Inferior parietal cortex (tissue), 1 donor: ENCODE measurements around the gene GPLD1.
"Not testable (repeated sequence)": the region's sequence is repeated elsewhere in the genome, so short reads cannot be mapped to it uniquely, and the experiment has no call there.

Experiments
- DNase-seq: peaks from one replicate; pipeline ENCODE4 v3.0.0-alpha.2; 2016; ENCODE audit errors: extremely low spot score

The GPLD1 gene

DNA sequence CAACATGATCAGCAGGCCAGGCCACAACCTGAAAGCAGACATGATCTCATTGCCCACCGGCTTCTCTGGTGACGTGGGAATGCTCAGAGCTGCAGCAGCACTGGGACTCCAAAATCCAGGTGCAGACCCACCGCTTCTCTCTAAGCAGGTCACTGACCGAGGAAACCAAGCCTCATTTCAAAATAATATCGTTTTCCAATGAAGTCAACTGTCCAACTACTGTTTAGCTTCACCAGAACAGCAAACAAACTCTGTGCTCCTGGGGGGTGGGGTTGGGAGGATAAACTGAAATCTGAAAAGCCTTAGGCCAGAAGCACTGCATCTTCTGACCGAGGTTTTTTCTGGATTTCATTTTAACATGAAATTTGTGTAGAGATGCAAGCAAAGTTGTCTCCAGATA, at the start of gene GPLD1:
Gene GPLD1, minus strand, starts transcription at position 109 of the 400 bp plus-strand sequence. Its CDS starts 67 bp downstream, at position 42.
- DNase-seq = no peak

DNA sequence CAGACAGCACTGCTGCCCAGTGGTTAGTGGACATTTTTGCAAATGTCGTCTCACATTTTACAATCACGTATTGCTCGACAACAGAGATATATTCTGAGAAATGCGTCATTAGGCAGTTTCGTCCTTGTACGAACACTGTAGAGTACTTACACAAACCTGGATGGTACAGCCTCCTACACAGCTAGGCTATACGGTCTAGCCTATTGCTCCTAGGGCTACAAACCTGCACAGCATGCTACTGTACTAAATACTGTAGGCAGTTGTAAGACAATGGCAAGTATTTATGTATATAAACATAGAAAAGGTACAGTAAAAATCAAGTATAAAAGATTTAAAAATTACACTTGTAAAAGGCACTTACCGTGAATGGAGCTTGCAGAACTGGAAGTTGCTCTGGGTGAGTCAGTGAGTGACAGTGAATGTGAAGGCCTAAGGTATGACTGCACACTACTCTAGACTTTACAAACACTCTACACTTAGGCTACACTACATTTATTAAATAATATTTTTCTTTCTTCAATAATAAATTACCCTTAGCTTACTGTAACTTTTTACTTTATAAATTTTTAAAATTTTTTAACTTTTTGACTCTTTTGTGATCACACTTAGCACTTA, 48.5 kb upstream of the GPLD1 start:
- no peak for DNase-seq

DNA sequence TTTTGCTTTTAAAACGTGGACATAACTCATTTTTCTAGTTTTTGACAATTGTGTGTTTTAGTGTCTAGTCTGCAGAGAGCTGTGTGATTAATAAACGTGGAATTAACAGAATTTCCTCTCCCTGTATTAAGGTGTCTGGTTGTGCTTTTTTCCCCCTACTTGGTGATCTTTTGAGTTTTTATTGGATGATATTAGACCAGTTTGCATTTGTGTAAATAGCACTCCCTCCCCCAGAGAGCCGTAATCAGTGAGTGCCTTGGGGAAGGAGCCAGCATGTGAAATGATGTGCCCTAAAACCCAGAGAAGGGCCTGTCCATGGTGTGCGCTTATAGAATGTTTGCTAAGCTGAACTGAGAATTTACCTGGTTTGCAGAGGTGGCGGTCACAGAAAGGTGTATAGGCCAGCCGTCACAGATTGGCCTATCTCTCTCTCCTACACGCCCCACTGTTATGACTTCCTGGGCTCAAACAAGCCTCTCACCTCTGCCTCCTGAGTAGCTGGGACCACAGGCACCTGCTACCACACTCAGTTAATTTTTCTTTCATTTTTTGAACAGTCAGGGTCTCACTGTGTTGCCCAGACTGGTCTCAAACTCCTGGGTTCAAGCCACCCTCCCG, 47.8 kb upstream of the GPLD1 start:
- DNase-seq = no peak

DNA sequence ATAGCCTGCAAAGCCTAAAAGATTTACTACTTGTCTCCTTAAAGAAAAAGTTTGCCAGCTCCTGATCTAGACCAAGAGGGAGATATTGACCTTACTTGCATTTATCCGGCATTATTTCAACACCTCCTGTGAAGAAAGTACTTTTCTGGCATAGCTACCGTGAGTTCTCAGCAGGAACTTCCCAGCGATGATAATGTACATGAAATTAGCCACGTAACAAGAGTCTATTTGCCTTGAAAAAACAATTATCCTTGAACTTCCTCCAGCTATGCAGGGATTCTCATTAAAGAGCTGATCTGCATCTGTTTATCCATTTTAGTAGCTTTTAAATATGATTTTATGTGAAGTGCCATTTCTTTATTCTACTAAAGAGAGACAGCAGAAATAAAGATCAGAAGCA, 47.1 kb upstream of the GPLD1 start:
- no peak for DNase-seq

DNA sequence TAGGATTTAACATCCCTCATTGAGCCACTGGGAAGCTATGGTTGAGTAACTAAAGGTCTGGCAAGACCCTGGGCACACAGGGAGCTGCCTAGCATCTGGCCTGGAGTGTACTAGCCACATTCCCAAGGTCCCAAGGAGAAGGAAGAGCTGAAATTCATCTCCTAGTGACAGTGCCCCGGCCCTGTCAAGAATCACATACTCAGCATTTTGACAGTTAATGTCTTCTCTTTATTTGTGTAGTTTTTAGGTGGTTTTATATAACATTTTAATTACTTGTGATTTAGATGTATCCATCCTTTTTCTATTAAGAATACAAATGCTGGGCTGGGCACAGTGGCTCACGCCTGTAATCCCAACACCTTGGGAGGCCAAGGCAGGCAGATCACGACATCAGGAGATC, 45.8 kb upstream of the GPLD1 start:
- DNase-seq = no peak

DNA sequence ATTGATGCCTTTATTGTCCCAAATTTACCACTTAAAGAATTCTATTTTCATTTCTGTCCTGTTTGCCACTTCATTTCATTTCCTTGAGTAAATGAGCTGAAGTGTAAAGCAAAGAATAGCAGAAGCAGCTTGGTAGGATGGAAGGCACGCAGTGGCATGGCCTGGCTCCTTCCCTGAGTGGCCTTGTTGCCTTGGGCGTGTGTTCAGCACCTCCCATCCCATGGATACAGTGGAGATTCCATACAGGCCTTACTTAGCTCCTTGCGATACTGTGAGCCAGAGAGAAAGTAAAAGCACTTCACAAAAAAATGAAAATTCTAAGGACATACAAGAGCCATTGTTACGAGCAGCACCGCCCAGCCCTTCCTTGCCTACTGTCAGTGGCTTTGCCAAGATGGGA, 45.0 kb upstream of the GPLD1 start:
- DNase-seq = no peak

DNA sequence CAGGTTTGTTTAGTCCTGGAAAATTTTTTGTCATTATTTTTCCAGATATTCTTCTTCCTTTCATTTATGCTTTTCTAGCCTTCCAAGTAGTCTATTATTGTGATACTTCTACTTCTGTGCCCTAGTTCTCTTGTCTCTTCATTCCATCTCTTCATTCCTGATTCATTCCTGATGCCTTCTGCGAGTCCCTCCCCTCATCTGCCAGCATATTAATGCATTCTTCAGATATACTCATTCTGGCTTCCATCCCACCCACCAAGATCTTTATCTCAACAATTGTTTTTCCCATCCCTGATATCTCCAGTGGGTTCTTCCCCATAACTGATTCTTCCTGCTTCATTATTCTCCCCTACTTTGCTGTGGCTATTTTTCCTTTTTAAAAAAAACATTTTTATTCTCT, 40.6 kb upstream of the GPLD1 start:
- no peak for DNase-seq

- peak; percentile 63 for DNase-seq
These were observed 35.4 kb upstream of the GPLD1 start for GRCh38 chr6:24524805-24525204.

DNA sequence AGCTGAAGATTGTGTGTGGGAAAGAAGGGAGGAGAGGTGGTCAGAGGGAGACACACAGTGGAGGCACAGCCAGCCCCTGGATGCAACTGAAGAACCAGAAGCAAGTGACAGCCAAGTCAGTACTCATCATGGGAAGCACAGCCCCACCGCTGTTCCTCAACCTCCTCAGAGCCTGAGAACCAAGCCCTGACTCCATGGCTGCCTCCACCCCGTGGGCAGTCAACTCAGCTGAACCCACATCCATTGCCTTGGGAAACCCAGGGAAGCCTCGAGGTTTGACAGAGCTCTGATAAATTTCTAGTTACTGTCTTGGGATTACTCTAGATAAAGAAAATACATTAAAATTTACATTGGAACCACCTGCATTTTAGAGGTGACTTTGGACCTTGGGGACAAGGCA, 35.0 kb upstream of the GPLD1 start:
- DNase-seq = no peak

GRCh38 chr6:24522228-24523176, 33.1 kb upstream of the GPLD1 start:
- peak; percentile 43 for DNase-seq

DNA sequence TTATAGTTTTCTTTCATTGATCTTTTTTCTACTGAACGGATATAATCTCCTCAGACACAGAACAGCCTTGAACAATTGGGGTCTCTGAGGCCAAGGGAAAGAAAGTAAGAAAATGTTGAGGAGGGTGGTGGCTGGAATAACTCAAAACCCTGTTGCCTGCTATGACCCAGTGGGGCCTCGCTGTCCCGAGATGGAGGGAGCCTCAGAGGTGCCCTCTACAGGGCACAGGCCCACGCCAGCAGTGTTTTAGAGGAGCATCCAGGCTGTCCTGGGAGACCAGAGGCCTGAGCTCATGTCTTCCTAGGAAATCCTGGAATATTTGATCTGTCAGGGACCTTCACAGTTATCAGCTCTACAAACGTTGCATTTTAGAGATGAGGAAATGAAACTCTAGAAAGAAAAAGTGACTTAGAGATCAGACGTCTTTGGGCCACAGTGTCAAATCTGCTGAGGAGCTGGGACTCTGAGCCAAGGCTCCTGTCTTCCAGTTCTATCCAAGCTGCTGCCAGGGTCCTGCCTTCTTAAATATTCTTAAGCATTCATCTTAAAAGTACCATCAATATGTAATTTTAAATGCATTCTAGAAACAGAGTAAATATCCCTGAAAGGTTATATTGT, 31.7 kb upstream of the GPLD1 start:
- DNase-seq = no peak

- no peak for DNase-seq
These were observed 28.5 kb upstream of the GPLD1 start for GRCh38 chr6:24517659-24518543.

DNA sequence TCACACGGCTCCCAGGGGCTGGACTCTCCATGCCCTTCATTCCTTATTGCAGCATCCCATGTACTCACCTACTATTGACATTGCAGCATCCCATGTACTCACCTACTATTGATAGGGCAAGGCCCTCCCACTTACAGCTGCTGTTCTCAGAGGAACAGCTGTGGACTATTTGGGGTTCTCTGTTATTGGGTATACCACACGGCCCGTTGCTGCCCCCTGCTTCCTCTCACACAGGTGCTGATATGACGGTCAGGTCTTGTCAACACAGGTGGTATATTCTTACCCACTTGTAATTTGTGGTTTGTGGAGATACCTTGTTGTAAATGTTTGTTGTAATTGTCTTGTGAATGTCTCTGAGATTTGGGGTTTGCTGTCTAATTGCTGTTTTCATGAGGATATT, 24.2 kb upstream of the GPLD1 start:
- DNase-seq = no peak

- DNase-seq = not testable (repeated sequence)
These were observed 22.6 kb upstream of the GPLD1 start for GRCh38 chr6:24511976-24512375.

GRCh38 chr6:24506814-24507520, 17.6 kb upstream of the GPLD1 start:
- no peak for DNase-seq

DNA sequence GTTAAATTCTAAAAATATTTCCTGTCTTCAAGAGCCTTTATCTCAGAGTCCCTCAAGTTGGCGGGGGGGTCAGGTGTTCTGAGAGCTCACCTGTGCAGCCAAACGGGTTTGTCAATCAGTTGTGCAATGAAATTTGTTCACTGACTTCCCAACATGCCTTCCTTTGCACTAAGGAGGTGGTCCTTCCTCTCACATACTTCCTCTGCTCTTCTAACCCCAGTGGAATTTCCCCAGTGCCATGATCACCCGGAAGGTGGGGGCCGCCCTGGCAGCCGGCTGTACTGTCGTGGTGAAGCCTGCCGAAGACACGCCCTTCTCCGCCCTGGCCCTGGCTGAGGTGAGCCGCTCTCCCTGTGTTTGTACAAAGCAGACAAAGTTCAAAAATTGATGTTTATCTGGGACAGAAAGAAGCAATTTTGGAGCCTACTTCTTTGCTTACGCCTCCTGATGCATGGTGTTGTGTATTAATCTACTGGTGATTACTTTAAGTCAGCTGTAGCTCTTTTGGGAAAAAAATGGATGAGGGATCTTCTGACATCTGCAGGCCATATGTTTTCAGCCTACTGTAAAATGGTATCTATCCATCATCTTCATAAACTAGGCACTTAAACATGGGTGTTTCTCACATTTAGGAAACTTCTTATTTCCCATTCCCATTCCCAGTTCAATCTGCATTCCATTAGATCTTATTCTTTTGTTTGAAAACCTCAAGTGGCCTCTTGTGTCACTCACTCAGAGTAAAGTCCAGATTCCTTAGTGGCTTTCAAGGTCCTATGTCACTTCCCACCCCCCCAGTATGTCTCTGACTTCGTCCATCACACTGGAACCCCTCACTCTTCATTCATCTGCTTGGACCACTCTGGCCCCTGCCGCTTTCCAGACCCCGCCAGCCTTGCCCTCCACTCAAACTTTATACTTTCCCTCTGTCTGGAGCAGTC, 15.5 kb upstream of the GPLD1 start:
- no peak for DNase-seq

- no peak for DNase-seq
These were observed 14.9 kb upstream of the GPLD1 start for GRCh38 chr6:24504287-24504648.

GRCh38 chr6:24501914-24502313, 12.5 kb upstream of the GPLD1 start:
- DNase-seq = no peak

- no peak for DNase-seq
These were observed 12.0 kb upstream of the GPLD1 start for GRCh38 chr6:24501374-24501773.

GRCh38 chr6:24500683-24501082, 11.3 kb upstream of the GPLD1 start:
- no peak for DNase-seq
